ENCODE results near the gene PSMB3.

PSMB3 gene

GRCh38 chr17:38746849-38747462 is 5.6 kb upstream of the PSMB3 start:
- Histone ChIP-seq H3K27ac (ENCODE audit: extremely low read depth, low read depth, low read length) (peak overlapping the region; percentile 96; the same call in 1 of the 2 replicates), H3K36me3 (ENCODE audit: control insufficient read depth in 2 of 2, insufficient read depth in 1 of 2, low read length in 2 of 2) (no peaks in the 10 kb centered on the region; a peak in 1 of 3 replicates), H3K4me1 (ENCODE audit: control insufficient read depth, insufficient read depth, low read length) (peaks cover 43% of the 10 kb centered on the region), H3K9me3 (ENCODE audit: control insufficient read depth, insufficient read depth, low read depth, low read length) (no peaks in the 10 kb centered on the region), H3K4me3 (ENCODE audit: low read depth, low read length) (peak overlapping the region; percentile 86)
- ChIA-PET POLR2A (interaction anchor here (0.7 to 2.1 kb wide), 3 partner anchors 11 to 53 kb away, joined by 3 to 18 read pairs (median 8); no protein-coding TSS in a partner anchor), CTCF (interaction anchor here (0.7 to 4.6 kb wide), 2 partner anchors 12 to 256 kb away, joined by 4 to 47 read pairs; no protein-coding TSS in a partner anchor)
- TF ChIP-seq KLF8 (tag by site-specific recombination; IDR thresholded peaks at IDR 0.05) (peak; percentile 42; the same call in 1 of the 2 replicates), ZNF776 (tag by site-specific recombination; IDR thresholded peaks at IDR 0.05; ENCODE audit: borderline replicate concordance) (no peak), ZNF155 (tag by site-specific recombination; IDR thresholded peaks at IDR 0.05) (no peak), ZNF596 (tag by site-specific recombination; IDR thresholded peaks at IDR 0.05) (no peak), ZBTB7A (tag by site-specific recombination; IDR thresholded peaks at IDR 0.05; ENCODE audit: low read depth) (0 out of 2 replicates have a peak, but pooled peaks have one; percentile 60), EGR2 (tag by site-specific recombination; IDR thresholded peaks at IDR 0.05; ENCODE audit: low read depth) (peak; percentile 85), ZIC2 (tag by site-specific recombination; IDR thresholded peaks at IDR 0.05) (peak; percentile 59), ZFHX2 (tag by site-specific recombination; conservative IDR thresholded peaks at IDR 0.05) (peak; percentile 92), ZNF341 (tag by site-specific recombination; IDR thresholded peaks at IDR 0.05; ENCODE audit: low read depth) (peak; percentile 58; the same call in 1 of the 2 replicates), BCL11A (tag by site-specific recombination; IDR thresholded peaks at IDR 0.05; ENCODE audit: low read depth) (no peak), ZNF777 (tag by site-specific recombination; IDR thresholded peaks at IDR 0.05; ENCODE audit: borderline replicate concordance) (0 out of 2 replicates have a peak, but pooled peaks have one; percentile 5), ZNF555 (tag by site-specific recombination; conservative IDR thresholded peaks at IDR 0.05) (no peak), ZBTB10 (tag by site-specific recombination; IDR thresholded peaks at IDR 0.05) (peak; percentile 12; the same call in 1 of the 2 replicates), KLF1 (tag by site-specific recombination; IDR thresholded peaks at IDR 0.05) (peak; percentile 81), GLIS1 (tag by site-specific recombination; IDR thresholded peaks at IDR 0.05) (peak; percentile 97), ZNF184 (tag by site-specific recombination; IDR thresholded peaks at IDR 0.05) (no peak), ZNF423 (tag by site-specific recombination; IDR thresholded peaks at IDR 0.05) (0 out of 2 replicates have a peak, but pooled peaks have one; percentile 19), SP2 (tag by site-specific recombination; IDR thresholded peaks at IDR 0.05) (peak; percentile 35), ZNF362 (tag by site-specific recombination; IDR thresholded peaks at IDR 0.05) (no peak), ZNF280C (tag by site-specific recombination; IDR thresholded peaks at IDR 0.05) (no peak), ZNF670 (tag by site-specific recombination; IDR thresholded peaks at IDR 0.05; ENCODE audit: low read depth) (no peak)
- TF ChIP-seq, protein P1, sequence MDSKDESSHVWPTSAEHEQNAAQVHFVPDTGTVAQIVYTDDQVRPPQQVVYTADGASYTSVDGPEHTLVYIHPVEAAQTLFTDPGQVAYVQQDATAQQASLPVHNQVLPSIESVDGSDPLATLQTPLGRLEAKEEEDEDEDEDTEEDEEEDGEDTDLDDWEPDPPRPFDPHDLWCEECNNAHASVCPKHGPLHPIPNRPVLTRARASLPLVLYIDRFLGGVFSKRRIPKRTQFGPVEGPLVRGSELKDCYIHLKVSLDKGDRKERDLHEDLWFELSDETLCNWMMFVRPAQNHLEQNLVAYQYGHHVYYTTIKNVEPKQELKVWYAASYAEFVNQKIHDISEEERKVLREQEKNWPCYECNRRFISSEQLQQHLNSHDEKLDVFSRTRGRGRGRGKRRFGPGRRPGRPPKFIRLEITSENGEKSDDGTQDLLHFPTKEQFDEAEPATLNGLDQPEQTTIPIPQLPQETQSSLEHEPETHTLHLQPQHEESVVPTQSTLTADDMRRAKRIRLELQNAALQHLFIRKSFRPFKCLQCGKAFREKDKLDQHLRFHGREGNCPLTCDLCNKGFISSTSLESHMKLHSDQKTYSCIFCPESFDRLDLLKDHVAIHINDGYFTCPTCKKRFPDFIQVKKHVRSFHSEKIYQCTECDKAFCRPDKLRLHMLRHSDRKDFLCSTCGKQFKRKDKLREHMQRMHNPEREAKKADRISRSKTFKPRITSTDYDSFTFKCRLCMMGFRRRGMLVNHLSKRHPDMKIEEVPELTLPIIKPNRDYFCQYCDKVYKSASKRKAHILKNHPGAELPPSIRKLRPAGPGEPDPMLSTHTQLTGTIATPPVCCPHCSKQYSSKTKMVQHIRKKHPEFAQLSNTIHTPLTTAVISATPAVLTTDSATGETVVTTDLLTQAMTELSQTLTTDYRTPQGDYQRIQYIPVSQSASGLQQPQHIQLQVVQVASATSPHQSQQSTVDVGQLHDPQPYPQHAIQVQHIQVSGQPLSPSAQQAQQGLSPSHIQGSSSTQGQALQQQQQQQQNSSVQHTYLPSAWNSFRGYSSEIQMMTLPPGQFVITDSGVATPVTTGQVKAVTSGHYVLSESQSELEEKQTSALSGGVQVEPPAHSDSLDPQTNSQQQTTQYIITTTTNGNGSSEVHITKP (tag by site-specific recombination; IDR thresholded peaks at IDR 0.05) = peak; percentile 81
- TF ChIP-seq, protein P2, sequence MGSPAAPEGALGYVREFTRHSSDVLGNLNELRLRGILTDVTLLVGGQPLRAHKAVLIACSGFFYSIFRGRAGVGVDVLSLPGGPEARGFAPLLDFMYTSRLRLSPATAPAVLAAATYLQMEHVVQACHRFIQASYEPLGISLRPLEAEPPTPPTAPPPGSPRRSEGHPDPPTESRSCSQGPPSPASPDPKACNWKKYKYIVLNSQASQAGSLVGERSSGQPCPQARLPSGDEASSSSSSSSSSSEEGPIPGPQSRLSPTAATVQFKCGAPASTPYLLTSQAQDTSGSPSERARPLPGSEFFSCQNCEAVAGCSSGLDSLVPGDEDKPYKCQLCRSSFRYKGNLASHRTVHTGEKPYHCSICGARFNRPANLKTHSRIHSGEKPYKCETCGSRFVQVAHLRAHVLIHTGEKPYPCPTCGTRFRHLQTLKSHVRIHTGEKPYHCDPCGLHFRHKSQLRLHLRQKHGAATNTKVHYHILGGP (tag by site-specific recombination; IDR thresholded peaks at IDR 0.05) = no peak
- TF ChIP-seq, protein P3, sequence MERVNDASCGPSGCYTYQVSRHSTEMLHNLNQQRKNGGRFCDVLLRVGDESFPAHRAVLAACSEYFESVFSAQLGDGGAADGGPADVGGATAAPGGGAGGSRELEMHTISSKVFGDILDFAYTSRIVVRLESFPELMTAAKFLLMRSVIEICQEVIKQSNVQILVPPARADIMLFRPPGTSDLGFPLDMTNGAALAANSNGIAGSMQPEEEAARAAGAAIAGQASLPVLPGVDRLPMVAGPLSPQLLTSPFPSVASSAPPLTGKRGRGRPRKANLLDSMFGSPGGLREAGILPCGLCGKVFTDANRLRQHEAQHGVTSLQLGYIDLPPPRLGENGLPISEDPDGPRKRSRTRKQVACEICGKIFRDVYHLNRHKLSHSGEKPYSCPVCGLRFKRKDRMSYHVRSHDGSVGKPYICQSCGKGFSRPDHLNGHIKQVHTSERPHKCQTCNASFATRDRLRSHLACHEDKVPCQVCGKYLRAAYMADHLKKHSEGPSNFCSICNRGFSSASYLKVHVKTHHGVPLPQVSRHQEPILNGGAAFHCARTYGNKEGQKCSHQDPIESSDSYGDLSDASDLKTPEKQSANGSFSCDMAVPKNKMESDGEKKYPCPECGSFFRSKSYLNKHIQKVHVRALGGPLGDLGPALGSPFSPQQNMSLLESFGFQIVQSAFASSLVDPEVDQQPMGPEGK (tag by site-specific recombination; IDR thresholded peaks at IDR 0.05) = peak; percentile 63

Measured in HEK293 (cell line).